ENCODE data around the gene AGAP1. TPM values are rescaled to one million over a fixed set of nuclear protein-coding genes. Genes with fewer than 3 reads are reported as not detected.

AGAP1 gene
- total RNA-seq, 1 donor from 2014 or later, result 43.9 TPM

- no peak for DNase-seq (ENCODE audit: low spot score)
- Mint-ChIP-seq H3K4me1 (ENCODE audit: unreplicated experiment) (no peaks in the 10 kb centered on the region), H3K27ac (ENCODE audit: unreplicated experiment) (no peak overlapping the region)
These were observed 662.4 kb downstream of the AGAP1 start for GRCh38 chr2:236156095-236156859.

GRCh38 chr2:236156860-236157194 is 663.0 kb downstream of the AGAP1 start:
- no peak overlapping the region for H3K4me3 Mint-ChIP-seq (ENCODE audit: unreplicated experiment)
- H3K36me3 Mint-ChIP-seq (ENCODE audit: low read depth, unreplicated experiment), result peaks cover 4% of the 10 kb centered on the region
- H3K9me3 Mint-ChIP-seq (ENCODE audit: unreplicated experiment), result peaks cover 5% of the 10 kb centered on the region
- H3K4me1 Mint-ChIP-seq (ENCODE audit: unreplicated experiment), result no peaks in the 10 kb centered on the region
- H3K27me3 Mint-ChIP-seq (ENCODE audit: unreplicated experiment), result peaks cover 22% of the 10 kb centered on the region
- TF ChIP-seq, protein P1, sequence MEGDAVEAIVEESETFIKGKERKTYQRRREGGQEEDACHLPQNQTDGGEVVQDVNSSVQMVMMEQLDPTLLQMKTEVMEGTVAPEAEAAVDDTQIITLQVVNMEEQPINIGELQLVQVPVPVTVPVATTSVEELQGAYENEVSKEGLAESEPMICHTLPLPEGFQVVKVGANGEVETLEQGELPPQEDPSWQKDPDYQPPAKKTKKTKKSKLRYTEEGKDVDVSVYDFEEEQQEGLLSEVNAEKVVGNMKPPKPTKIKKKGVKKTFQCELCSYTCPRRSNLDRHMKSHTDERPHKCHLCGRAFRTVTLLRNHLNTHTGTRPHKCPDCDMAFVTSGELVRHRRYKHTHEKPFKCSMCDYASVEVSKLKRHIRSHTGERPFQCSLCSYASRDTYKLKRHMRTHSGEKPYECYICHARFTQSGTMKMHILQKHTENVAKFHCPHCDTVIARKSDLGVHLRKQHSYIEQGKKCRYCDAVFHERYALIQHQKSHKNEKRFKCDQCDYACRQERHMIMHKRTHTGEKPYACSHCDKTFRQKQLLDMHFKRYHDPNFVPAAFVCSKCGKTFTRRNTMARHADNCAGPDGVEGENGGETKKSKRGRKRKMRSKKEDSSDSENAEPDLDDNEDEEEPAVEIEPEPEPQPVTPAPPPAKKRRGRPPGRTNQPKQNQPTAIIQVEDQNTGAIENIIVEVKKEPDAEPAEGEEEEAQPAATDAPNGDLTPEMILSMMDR (IDR thresholded peaks at IDR 0.05; ENCODE audit: unreplicated experiment), result no peak
- H3K27ac Mint-ChIP-seq (ENCODE audit: unreplicated experiment), result no peak overlapping the region
- DNase-seq (ENCODE audit: low spot score), result no peak

More at GRCh38 chr2:236156095-236156859, 662.4 kb downstream of the AGAP1 start:
- Mint-ChIP-seq H3K9me3 (ENCODE audit: unreplicated experiment) (peaks cover 5% of the 10 kb centered on the region), H3K4me3 (ENCODE audit: unreplicated experiment) (no peak overlapping the region), H3K27me3 (ENCODE audit: unreplicated experiment) (peaks cover 23% of the 10 kb centered on the region), H3K36me3 (ENCODE audit: low read depth, unreplicated experiment) (peaks cover 4% of the 10 kb centered on the region)
- TF ChIP-seq, protein P1 (IDR thresholded peaks at IDR 0.05; ENCODE audit: unreplicated experiment), result no peak

DNA sequence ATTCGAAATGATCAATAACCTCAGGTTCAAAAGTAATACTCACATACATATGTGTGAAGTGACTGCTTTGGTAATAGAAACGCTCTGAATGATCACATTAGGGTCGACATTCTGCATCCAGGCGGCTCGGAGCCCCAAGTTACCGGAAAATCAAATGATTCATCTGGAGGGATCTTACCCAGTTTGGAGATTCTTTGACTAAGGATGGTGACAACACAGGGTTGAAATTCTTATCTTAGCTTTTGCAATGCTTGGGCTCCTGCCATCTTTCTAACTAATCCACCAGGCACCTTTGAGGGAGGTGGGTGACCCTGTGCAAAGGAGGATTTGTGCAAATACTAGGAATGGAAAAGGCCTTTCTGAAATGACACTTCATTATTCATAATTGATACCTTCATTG is 663.5 kb downstream of the AGAP1 start:
- Mint-ChIP-seq H3K27ac (ENCODE audit: unreplicated experiment) (no peak overlapping the region), H3K27me3 (ENCODE audit: unreplicated experiment) (peaks cover 24% of the 10 kb centered on the region), H3K4me3 (ENCODE audit: unreplicated experiment) (no peak overlapping the region), H3K9me3 (ENCODE audit: unreplicated experiment) (peaks cover 5% of the 10 kb centered on the region), H3K4me1 (ENCODE audit: unreplicated experiment) (no peaks in the 10 kb centered on the region), H3K36me3 (ENCODE audit: low read depth, unreplicated experiment) (peaks cover 4% of the 10 kb centered on the region)
- DNase-seq (ENCODE audit: low spot score), result no peak
- TF ChIP-seq, protein P1 (IDR thresholded peaks at IDR 0.05; ENCODE audit: unreplicated experiment), result no peak

DNA sequence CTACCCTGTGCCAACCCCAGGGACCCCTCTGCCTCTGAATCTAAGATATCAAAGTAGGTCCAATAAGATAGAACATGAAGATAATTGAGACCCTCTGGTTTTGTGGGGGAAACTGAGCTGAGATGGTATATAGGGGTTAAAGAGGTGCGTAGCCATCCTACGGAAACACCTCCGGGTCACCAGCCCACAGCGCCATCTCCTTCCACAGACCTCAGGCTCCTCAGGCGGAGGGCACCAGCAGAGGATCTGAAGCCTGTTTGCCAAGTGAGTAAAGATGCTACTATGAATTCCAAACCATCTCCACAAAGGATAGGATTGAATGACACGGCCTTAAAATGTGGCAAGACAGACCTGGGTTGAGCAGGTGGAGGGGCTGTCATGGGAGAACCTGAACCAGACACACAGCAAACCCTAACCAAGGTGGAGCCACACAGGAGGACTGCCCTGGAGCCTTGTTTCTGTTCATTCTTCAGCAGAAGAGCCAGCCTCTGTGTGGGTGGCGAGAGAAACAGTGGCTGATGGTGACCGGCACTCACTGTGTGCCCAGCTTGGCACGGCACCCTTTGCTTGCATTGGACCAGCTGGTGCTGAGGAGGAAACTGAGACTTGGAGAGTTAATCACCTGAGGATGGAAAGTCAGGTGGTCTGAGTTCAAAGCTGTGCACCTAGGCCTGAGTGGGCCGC is 664.1 kb downstream of the AGAP1 start:
- Mint-ChIP-seq H3K36me3 (ENCODE audit: low read depth, unreplicated experiment) (peaks cover 4% of the 10 kb centered on the region), H3K4me1 (ENCODE audit: unreplicated experiment) (peaks cover 2% of the 10 kb centered on the region), H3K27ac (ENCODE audit: unreplicated experiment) (no peak overlapping the region), H3K9me3 (ENCODE audit: unreplicated experiment) (no peaks in the 10 kb centered on the region), H3K27me3 (ENCODE audit: unreplicated experiment) (peaks cover 28% of the 10 kb centered on the region), H3K4me3 (ENCODE audit: unreplicated experiment) (no peak overlapping the region)
- no peak for DNase-seq (ENCODE audit: low spot score)
- TF ChIP-seq, protein P1 (IDR thresholded peaks at IDR 0.05; ENCODE audit: unreplicated experiment), result no peak
